Tibial nerve (tissue), 4 donors: ENCODE results near the gene CRYAB.

Source experiments
- CTCF ChIP-seq, 5 experiments: fragments of 200-600 bp in 3 of 5; fragments of 450-650 bp in 2 of 5; sonication (generic) in 3 of 5; IDR thresholded peaks; one replicate each; pipeline ENCODE4 v1.5.1; 2016 to 2019; ENCODE audit warnings: antibody characterized with exemption in 5 of 5, mild to moderate bottlenecking in 3 of 5, moderate library complexity in 2 of 5
- EP300 ChIP-seq, 2 donors: sonication (generic); formaldehyde crosslinking; IDR thresholded peaks; one replicate each; pipeline ENCODE4 v1.6.1; 2017; ENCODE audit warnings: antibody characterized with exemption in 2 of 2, mild to moderate bottlenecking in 1 of 2

- TF ChIP-seq CTCF (IDR thresholded peaks at IDR 0.05) = peak; percentile 96 to 100 (median 99)
- TF ChIP-seq EP300 (IDR thresholded peaks at IDR 0.05) = peak; percentile 90 to 98
These were observed 32.5 kb downstream of the CRYAB start, which contains the start of the genes CFAP68 and FDXACB1 for GRCh38 chr11:111878849-111879636.
